Heart left ventricle (tissue), 13 donors: Measurements from ENCODE around the gene TXNDC11.

Experiments
- CTCF ChIP-seq, 12 donors: fragments of 200-600 bp; sonication (generic) in 4 of 12; IDR thresholded peaks; one replicate each; pipeline versions ENCODE4 v1.5.0 to v1.8.0; 2018 to 2022; ENCODE audit warnings: antibody characterized with exemption in 12 of 12, mild to moderate bottlenecking in 5 of 12
- POLR2A ChIP-seq, 2 donors: fragments of 450-650 bp; IDR thresholded peaks; one replicate each; pipeline ENCODE4 v1.6.1; 2017; ENCODE audit warnings: antibody characterized with exemption in 2 of 2, mild to moderate bottlenecking in 2 of 2, moderate library complexity in 2 of 2
- donor health status: ischemic (EF 13 %, LVEDD 7.1; RV severe dilation, severe dysfunction).
- donor health status: DM: no; HTN: yes; CAD: no.
- donor health status: DM: no; HTN: no; CAD: no.
- donor health status: ischemic (EF 25% LVEDD 6.9; RV normal size, moderate dysfunction).
- donor health status: ischemic (EF 25% LVEDD 5.7; RV mildly dilated, moderate dysfunction).
- donor health status: ischemic (EF 35%, LVEDD 5.7; RV mildly dilated, moderate dysfunction).
- donor health status: nonischemic (EF 11% LVEDD 7.7; RV severe dilation, severe dysfunction).
- donor health status: DM: yes; HTN: yes; CAD: no.
- donor health status: PGD.
- donor health status: ischemic (EF 29% LVEDD 5.4; RV normal size, mild dysfunction).
- donor health status: nonischemic (EF 23%, LVEDD 6.1; RV moderate dilation, normal function).

- no peak for TF ChIP-seq CTCF (IDR thresholded peaks at IDR 0.05)
- TF ChIP-seq POLR2A (IDR thresholded peaks at IDR 0.05) = no peak
Observed at GRCh38 chr16:11651796-11652195, 90.9 kb downstream of the TXNDC11 start.
